ENCODE data around the gene SMIM33. TPM values are rescaled to one million over a fixed set of nuclear protein-coding genes. Genes with fewer than 3 reads are reported as not detected.

The SMIM33 gene
- total and polyA plus RNA-seq, 9 of the 15 experiments (the other 6 are each of a cell fraction or from before 2014, with no cell fraction given) = not detected

DNA sequence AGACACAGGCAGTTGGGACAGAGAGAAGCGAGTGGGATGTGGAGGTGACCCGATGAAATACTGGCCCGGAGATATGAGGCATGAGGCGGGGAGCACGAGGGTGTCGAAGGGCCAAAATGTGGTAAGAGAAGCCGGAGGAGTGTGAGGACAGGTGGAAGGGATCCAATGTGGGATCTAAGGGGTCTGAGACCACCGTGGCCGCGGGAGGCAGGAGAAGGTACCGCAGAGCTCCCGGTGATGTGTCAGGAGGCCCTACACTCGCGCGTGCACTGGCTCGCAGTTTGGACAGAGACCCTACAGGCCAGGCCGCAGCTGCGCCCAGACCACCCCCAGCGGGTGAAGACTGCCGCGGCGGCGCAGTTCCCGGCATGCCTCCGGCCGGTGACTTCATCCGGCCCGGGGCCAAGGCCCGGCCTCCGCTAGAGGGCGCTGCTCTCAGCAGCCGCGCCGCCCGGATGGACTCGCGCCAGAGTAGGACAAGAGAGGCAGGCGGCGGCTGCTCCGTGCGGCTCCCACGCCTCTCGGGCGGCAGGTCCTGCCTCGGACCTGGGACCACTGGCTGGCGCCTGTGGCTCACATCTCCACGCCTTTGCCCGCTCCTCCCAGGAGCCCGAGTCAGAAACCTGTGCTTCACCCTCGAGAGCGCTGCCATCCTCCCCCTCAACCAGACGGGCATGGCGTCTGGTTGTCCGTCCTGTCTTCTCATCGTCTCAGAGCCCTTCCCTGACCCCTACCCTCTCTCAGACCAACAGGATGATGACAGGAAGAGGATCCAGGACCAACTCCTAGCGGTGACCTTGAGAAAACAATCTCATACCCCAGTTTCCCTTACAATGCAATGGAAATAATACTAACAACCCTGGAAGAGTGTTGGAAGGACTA is 47.1 kb downstream of the SMIM33 start:
- intact Hi-C loops (cut with micrococcal nuclease) = loop anchor here (2.0 to 5.0 kb wide), 2 partner anchors 43 to 119 kb away; partner anchors contain the start of gene UBE2D2
- FAIRE-seq = peak; percentile 26
- WGBS (ENCODE audit: insufficient coverage, low coverage, missing lambda C conversion rate) = 5% methylated on average over 50 of the region's 56 CpGs
- TF ChIP-seq CEBPB (tag; IDR thresholded peaks at IDR 0.05) (no peak), KAT7 (CRISPR knock-in tag; IDR thresholded peaks at IDR 0.05; ENCODE audit: borderline replicate concordance) (peak; percentile 92; the same call in 1 of the 2 replicates), ZNF785 (CRISPR knock-in tag; IDR thresholded peaks at IDR 0.05) (no peak), ZNF699 (CRISPR knock-in tag; IDR thresholded peaks at IDR 0.05; ENCODE audit: insufficient replicate concordance) (no peak), ZFX (CRISPR knock-in tag; IDR thresholded peaks at IDR 0.05) (peak; percentile 100), ZFP36 (IDR thresholded peaks at IDR 0.05; ENCODE audit: low read depth, low read length, partially characterized antibody) (no peak), BDP1 (IDR thresholded peaks at IDR 0.05; ENCODE audit: insufficient read depth, insufficient read length) (no peak), CBX3 (IDR thresholded peaks at IDR 0.05; ENCODE audit: borderline replicate concordance in 1 of 2, low read length in 2 of 2) (peak in 1 of 2 experiments; percentile 55; a peak in 1 of 3 replicates), BRD9 (IDR thresholded peaks at IDR 0.05; ENCODE audit: low read depth, partially characterized antibody) (peak; percentile 50), ZBTB1 (CRISPR knock-in tag; IDR thresholded peaks at IDR 0.05; ENCODE audit: borderline replicate concordance, low read depth) (no peak), NCOA6 (IDR thresholded peaks at IDR 0.05) (no peak; the same call in 1 of the 2 replicates), NEUROD1 (IDR thresholded peaks at IDR 0.05; ENCODE audit: borderline replicate concordance, low read depth, low read length, partially characterized antibody) (peak; percentile 19), E2F3 (CRISPR knock-in tag; IDR thresholded peaks at IDR 0.05) (peak; percentile 54), CHD1 (IDR thresholded peaks at IDR 0.05; ENCODE audit: low read length) (peak; percentile 42), CREBBP (IDR thresholded peaks at IDR 0.05; ENCODE audit: low read depth, low read length) (no peak), PHB (CRISPR knock-in tag; IDR thresholded peaks at IDR 0.05) (0 out of 2 replicates have a peak, but pooled peaks have one; percentile 79), BRD4 (IDR thresholded peaks at IDR 0.05) (peak; percentile 60; the same call in 1 of the 2 replicates), ZNF77 (CRISPR knock-in tag; IDR thresholded peaks at IDR 0.05) (no peak)
- TF ChIP-seq, protein P1, sequence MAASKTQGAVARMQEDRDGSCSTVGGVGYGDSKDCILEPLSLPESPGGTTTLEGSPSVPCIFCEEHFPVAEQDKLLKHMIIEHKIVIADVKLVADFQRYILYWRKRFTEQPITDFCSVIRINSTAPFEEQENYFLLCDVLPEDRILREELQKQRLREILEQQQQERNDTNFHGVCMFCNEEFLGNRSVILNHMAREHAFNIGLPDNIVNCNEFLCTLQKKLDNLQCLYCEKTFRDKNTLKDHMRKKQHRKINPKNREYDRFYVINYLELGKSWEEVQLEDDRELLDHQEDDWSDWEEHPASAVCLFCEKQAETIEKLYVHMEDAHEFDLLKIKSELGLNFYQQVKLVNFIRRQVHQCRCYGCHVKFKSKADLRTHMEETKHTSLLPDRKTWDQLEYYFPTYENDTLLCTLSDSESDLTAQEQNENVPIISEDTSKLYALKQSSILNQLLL (CRISPR knock-in tag; IDR thresholded peaks at IDR 0.05; ENCODE audit: borderline replicate concordance) = no peak
- TF ChIP-seq, protein P2, sequence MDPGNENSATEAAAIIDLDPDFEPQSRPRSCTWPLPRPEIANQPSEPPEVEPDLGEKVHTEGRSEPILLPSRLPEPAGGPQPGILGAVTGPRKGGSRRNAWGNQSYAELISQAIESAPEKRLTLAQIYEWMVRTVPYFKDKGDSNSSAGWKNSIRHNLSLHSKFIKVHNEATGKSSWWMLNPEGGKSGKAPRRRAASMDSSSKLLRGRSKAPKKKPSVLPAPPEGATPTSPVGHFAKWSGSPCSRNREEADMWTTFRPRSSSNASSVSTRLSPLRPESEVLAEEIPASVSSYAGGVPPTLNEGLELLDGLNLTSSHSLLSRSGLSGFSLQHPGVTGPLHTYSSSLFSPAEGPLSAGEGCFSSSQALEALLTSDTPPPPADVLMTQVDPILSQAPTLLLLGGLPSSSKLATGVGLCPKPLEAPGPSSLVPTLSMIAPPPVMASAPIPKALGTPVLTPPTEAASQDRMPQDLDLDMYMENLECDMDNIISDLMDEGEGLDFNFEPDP (CRISPR knock-in tag; IDR thresholded peaks at IDR 0.05) = 0 out of 2 replicates have a peak, but pooled peaks have one; percentile 68

More for the DNA sequence above, 47.1 kb downstream of the SMIM33 start:
- in situ Hi-C loops (cut with MboI) = loop anchor here (5.0 kb wide), 1 partner anchor 96 kb away; no protein-coding TSS in a partner anchor
- Histone ChIP-seq H3K4me1 (replicated peaks in 1 of 2; ENCODE audit: control insufficient read depth in 2 of 2, insufficient read depth in 2 of 2, low read length in 2 of 2) (peaks cover 14 to 17% of the 10 kb centered on the region in 2 experiments), H2AFZ (ENCODE audit: low read depth, low read length) (peak overlapping the region; percentile 97), H3K9ac (ENCODE audit: insufficient read depth in 1 of 2, low read depth in 2 of 2, low read length in 2 of 2) (peak overlapping the region; percentile 89 to 93), H3K4me3 (peak overlapping the region; percentile 44), H4K20me1 (replicated peaks; ENCODE audit: control insufficient read depth, insufficient read depth, low read length) (no peaks in the 10 kb centered on the region), H3K36me3 (ENCODE audit: control insufficient read depth, insufficient read depth, low read length) (no peaks in the 10 kb centered on the region), H3K27me3 (ENCODE audit: control insufficient read depth in 2 of 2, insufficient read depth in 2 of 2, low read length in 2 of 2) (no peaks in the 10 kb centered on the region), H3K79me2 (ENCODE audit: control insufficient read depth, insufficient read depth, low read length) (no peaks in the 10 kb centered on the region), H3K27ac (ENCODE audit: extremely low read depth, low read depth, low read length) (peak overlapping the region; percentile 90), H3K9me1 (ENCODE audit: control insufficient read depth, insufficient read depth, low read length) (no peaks in the 10 kb centered on the region), H3K4me2 (ENCODE audit: insufficient read depth, low read length) (peak overlapping the region; percentile 95), H3K9me3 (replicated peaks; ENCODE audit: control insufficient read depth, insufficient read depth, low read depth, low read length) (no peaks in the 10 kb centered on the region)
- TSS peak; percentile 90 for BruUV-seq (replicated peaks)
- peak; percentile 95 to 96 (median 96) for DNase-seq (ENCODE audit: extremely low read depth in 1 of 4, low spot score in 3 of 4)
- ChIA-PET CTCF (ENCODE audit: low intra/inter-chr PET ratio) (interaction anchor here (0.6 to 1.3 kb wide), 3 partner anchors 96 to 231 kb away, joined by 3 to 5 read pairs (median 3); no protein-coding TSS in a partner anchor), POLR2A (interaction anchor here (0.6 to 1.3 kb wide), 8 partner anchors 15 to 1174 kb away, joined by 3 read pairs; no protein-coding TSS in a partner anchor)
- ATAC-seq = peak; percentile 95

All from K562 (cell line).